Measurements from ENCODE around the gene ZDHHC12.

GRCh38 chr9:128675382-128675781 is 48.5 kb downstream of the ZDHHC12 start:
- no peak for TF ChIP-seq CTCF (IDR thresholded peaks at IDR 0.05)
- TF ChIP-seq POLR2A (IDR thresholded peaks at IDR 0.05) = no peak
- TF ChIP-seq EP300 (IDR thresholded peaks at IDR 0.05) = no peak

All from ovary (tissue), 3 donors.